Ovary (tissue), 9 donors: ENCODE measurements around the gene PTPN21. TPM values are rescaled to one million over a fixed set of nuclear protein-coding genes. Genes with fewer than 3 reads are reported as not detected.

Experiments used
- DNase-seq, 5 donors: peaks; one replicate each; pipeline ENCODE4 v3.0.0-alpha.2; 2019 to 2020
- H3K27ac ChIP-seq, 2 donors: fragments of 200-600 bp; one replicate each; pipeline versions ENCODE4 v1.5.1 to v1.8.0; 2019 to 2022
- H3K27me3 ChIP-seq: fragments of 200-600 bp; one replicate; pipeline ENCODE4 v1.8.0; 2022
- H3K36me3 ChIP-seq: fragments of 200-600 bp; sonication (generic); one replicate; pipeline ENCODE4 v1.5.1; 2019
- H3K4me1 ChIP-seq: one replicate; pipeline ENCODE4 v1.8.1; 2013; ENCODE audit warnings: mild to moderate bottlenecking, moderate library complexity; ENCODE audit not compliant: insufficient read depth
- H3K4me3 ChIP-seq: fragments of 200-600 bp; sonication (generic); one replicate; pipeline ENCODE4 v1.5.1; 2017
- H3K9me3 ChIP-seq, 2 donors: fragments of 200-600 bp in 1 of 2; sonication (generic) in 1 of 2; one replicate each; pipeline versions ENCODE4 v1.5.1 to v1.8.1; 2013 to 2019; ENCODE audit warnings: mild to moderate bottlenecking in 1 of 2, moderate library complexity in 1 of 2
- EP300 ChIP-seq: sonication (generic); formaldehyde crosslinking; IDR thresholded peaks from one replicate; pipeline ENCODE4 v1.6.1; 2017; ENCODE audit warnings: antibody characterized with exemption
- POLR2A ChIP-seq: fragments of 450-650 bp; IDR thresholded peaks from one replicate; pipeline ENCODE4 v1.6.1; 2017; ENCODE audit warnings: antibody characterized with exemption, mild to moderate bottlenecking, moderate library complexity
- WGBS, 3 donors: extraction: QIAGEN DNeasy Blood & Tissue Kit in 1 of 3; methylation state at CpG; one replicate each; pipeline versions ENCODE4 v1.1.5 to v1.1.7; 2013 to 2017; 5-methylcytosine and 5-hydroxymethylcytosine counted together
- intact Hi-C, 4 donors: fragments of 100-400 bp; cut with DNase I; formaldehyde crosslinking; loops; one replicate each; pipeline versions ENCODE4 v1.11.0 to v1.15.1; 2022 to 2023
- polyA plus RNA-seq, 2 donors: library from polyadenylated mRNA; stranded (reverse); fragments of 200-250 nt in 1 of 2; fragments of 350-450 nt in 1 of 2; fragmentation: Illumina TruSeq in 1 of 2; extraction: RNeasy Lipid Tissue Mini Kit (QIAGEN cat#74804) in 1 of 2; gene quantifications; one replicate each; pipeline ENCODE4 v1.2.3, GENCODE V29; 2013 to 2014
- total RNA-seq, 7 donors: library from RNA; depleted of rRNA in 2 of 7; stranded (reverse); fragments of >200 nt in 2 of 7; fragmentation: NEBNext Ultra II Directional in 3 of 7; extraction: Animal tissue kit (Norgen Biotek cat#: 25700) in 3 of 7; gene quantifications; one replicate each; pipeline versions ENCODE4 v1.1.0 to v1.2.4, GENCODE V29; 2016 to 2023
- TF ChIP-seq, protein P1 (sequence below), 3 donors: fragments of 450-650 bp in 2 of 3; fragments of 200-600 bp in 1 of 3; IDR thresholded peaks; one replicate each; pipeline versions ENCODE4 v1.5.1 to v1.8.0; 2016 to 2022; ENCODE audit warnings: antibody characterized with exemption in 3 of 3, mild to moderate bottlenecking in 1 of 3
- donor health status: DM: no; HTN: no; CAD: no; lungs with moderate emphysema.
- donor health status: DM: no; HTN: no; CAD: no.
- donor health status: Bipolar disorder and iron deficiency.
- donor health status: DM: yes; HTN: yes; CAD: no.
- donor health status: DM: no; HTN: no; CAD: no.
- donor health status: DM: yes; HTN: yes; CAD: no.

Gene PTPN21
- total and polyA plus RNA-seq, 9 donors = 12.0 to 76.7 (median 26.3) TPM

DNA sequence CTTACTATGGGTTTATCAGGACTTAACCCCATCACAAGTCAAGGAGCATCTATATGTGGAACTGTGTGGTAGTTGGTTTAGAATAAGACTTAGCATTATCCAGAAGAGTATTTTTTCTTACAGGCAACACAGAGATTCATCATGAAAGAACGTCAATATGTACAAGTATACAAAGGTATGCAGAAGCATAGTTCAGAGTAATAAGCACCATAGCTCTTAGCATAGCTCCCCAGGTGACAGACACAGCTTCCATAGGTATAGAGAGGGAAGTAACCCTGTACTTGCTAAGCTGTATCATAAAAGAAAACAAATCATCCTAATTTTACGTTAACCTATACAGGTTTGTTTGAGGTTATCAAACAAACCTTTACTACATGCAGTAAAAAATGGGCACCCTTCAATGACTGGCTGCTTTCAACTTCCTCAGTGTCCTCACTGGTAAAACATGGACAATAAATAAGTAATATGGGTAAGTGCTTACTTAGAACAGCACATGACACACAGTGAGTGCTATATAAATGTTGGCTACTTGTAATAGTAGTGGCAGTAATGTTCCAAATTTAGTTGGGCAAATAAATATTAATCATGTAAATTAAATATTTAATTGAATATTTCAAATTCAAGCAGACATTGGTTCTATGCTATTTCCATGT, 50.9 kb downstream of the PTPN21 start:
- no peaks in the 10 kb centered on the region for H3K36me3 ChIP-seq
- no peaks in the 10 kb centered on the region for H3K27me3 ChIP-seq
- no peak overlapping the region for H3K4me3 ChIP-seq
- H3K4me1 ChIP-seq = no peaks in the 10 kb centered on the region
- TF ChIP-seq POLR2A (no peak), EP300 (no peak)
- TF ChIP-seq, protein P1, sequence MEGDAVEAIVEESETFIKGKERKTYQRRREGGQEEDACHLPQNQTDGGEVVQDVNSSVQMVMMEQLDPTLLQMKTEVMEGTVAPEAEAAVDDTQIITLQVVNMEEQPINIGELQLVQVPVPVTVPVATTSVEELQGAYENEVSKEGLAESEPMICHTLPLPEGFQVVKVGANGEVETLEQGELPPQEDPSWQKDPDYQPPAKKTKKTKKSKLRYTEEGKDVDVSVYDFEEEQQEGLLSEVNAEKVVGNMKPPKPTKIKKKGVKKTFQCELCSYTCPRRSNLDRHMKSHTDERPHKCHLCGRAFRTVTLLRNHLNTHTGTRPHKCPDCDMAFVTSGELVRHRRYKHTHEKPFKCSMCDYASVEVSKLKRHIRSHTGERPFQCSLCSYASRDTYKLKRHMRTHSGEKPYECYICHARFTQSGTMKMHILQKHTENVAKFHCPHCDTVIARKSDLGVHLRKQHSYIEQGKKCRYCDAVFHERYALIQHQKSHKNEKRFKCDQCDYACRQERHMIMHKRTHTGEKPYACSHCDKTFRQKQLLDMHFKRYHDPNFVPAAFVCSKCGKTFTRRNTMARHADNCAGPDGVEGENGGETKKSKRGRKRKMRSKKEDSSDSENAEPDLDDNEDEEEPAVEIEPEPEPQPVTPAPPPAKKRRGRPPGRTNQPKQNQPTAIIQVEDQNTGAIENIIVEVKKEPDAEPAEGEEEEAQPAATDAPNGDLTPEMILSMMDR (IDR thresholded peaks at IDR 0.05) = no peak
- H3K27ac ChIP-seq = no peak overlapping the region
- no peak for DNase-seq
- WGBS, 3 donors = 92 to 93% (median 92%) methylated on average over 2 of the region's 2 CpGs
- no peaks in the 10 kb centered on the region for H3K9me3 ChIP-seq
- intact Hi-C loops = no loop called here

DNA sequence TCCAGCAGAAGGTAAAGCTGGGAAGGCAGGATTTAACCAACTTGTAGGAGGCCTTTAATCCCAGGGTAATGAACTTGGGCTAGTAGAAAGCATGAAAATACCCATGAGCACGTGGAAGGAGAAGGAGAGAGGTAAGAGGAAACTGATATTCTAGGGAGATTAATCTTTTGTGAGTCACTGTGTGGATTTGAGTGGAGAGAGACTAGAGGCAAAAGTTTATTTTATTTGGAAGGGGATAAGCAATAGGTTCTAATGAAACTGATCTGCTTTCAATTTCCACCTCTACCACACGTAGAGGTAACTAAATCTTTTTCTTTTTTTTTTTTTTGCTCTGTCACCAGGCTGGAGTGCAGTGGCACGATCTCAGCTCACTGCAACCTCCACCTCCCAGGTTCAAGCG, 52.1 kb downstream of the PTPN21 start:
- Histone ChIP-seq H3K27me3 (no peaks in the 10 kb centered on the region), H3K27ac (no peak overlapping the region), H3K9me3 (no peaks in the 10 kb centered on the region), H3K36me3 (no peaks in the 10 kb centered on the region), H3K4me3 (no peak overlapping the region), H3K4me1 (no peaks in the 10 kb centered on the region)
- DNase-seq = no peak
- 85 to 89% (median 86%) methylated on average over 4 of the region's 4 CpGs for WGBS, 3 donors
- TF ChIP-seq POLR2A (no peak), EP300 (no peak)
- TF ChIP-seq, protein P1 (IDR thresholded peaks at IDR 0.05) = no peak
- intact Hi-C loops = no loop called here

DNA sequence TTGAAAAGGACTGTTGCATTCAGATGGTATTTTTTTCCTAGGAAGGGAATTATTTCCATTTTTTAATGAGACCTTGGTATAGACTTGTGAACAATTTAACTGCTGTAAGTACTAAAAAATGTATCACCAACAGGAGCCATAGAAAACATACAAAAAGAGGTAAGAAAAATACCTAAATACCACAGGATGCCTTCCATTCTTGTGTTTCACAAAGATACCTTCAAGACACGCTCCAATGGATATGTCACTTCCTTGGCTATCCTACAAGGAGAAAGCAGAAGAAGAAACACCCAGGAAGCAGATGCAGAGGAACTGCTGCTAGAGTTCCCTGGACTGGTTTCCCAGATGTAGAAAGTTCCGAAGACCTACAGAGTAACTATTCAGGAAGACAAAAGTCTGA, 54.2 kb downstream of the PTPN21 start:
- Histone ChIP-seq H3K27ac (no peak overlapping the region), H3K4me3 (no peak overlapping the region), H3K4me1 (no peaks in the 10 kb centered on the region), H3K36me3 (no peaks in the 10 kb centered on the region), H3K27me3 (no peaks in the 10 kb centered on the region), H3K9me3 (no peaks in the 10 kb centered on the region)
- 97 to 99% (median 99%) methylated on average over 2 of the region's 2 CpGs for WGBS, 3 donors
- TF ChIP-seq, protein P1 (IDR thresholded peaks at IDR 0.05) = no peak
- TF ChIP-seq EP300 = no peak
- no peak for TF ChIP-seq POLR2A
- intact Hi-C loops = no loop called here
- no peak for DNase-seq

DNA sequence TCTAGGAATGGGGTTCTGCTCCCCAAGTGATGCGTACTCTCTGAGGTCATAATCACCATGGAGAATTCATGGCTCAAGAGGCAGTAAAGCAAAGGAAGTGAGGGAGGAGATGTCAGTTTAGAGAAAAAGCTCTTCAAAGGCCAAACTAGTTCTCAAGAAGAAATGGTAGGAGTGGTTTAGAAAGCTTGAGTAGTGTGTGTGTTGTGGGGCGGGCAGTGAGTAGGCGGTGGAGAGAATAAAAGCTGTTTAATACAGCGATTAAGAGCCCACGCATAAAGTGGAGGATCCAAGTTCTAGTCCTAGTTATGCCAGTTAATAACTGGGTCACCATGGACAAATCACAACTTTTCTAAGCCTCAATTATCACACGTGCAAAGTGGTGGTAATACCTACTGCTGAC, 55.6 kb downstream of the PTPN21 start:
- no peaks in the 10 kb centered on the region for H3K27me3 ChIP-seq
- intact Hi-C loops = loop anchor here in 2 of 4 donors (10.0 kb wide), 1 partner anchor 56 kb away; the partner anchor contains the start of gene PTPN21 (in 2 of the 2)
- no peak for TF ChIP-seq POLR2A
- TF ChIP-seq, protein P1 (IDR thresholded peaks at IDR 0.05) = no peak
- no peak for TF ChIP-seq EP300
- H3K9me3 ChIP-seq = no peaks in the 10 kb centered on the region
- no peak overlapping the region for H3K4me3 ChIP-seq
- H3K36me3 ChIP-seq = no peaks in the 10 kb centered on the region
- WGBS, 3 donors = 87 to 92% (median 87%) methylated on average over 6 of the region's 6 CpGs
- H3K4me1 ChIP-seq = no peaks in the 10 kb centered on the region
- no peak for DNase-seq
- no peak overlapping the region for H3K27ac ChIP-seq
